RWPE1 (cell line): ENCODE measurements around the gene KMT2C.

ENCODE experiments used
- CTCF ChIA-PET: fragments of 350-600 bp; sonication (Branson Sonifier 250); formaldehyde crosslinking; extraction: SDS; loops from one replicate; lab custom pipeline; 2021; lab: Yijun Ruan, JAX
- POLR2A ChIA-PET: fragments of 400-600 bp; formaldehyde crosslinking; extraction: SDS; loops from one replicate; lab custom pipeline; 2020; ENCODE audit warnings: antibody characterized with exemption; ENCODE audit not compliant: low non-redundant PET; lab: Yijun Ruan, JAX
- DNase-seq: peaks from one replicate; pipeline ENCODE4 v3.0.0; 2012; ENCODE audit warnings: low spot score
- H3K27ac ChIP-seq: fragments of 450-650 bp; 2 replicates; pipeline ENCODE4 v1.5.1; 2017
- CTCF ChIP-seq: fragments of 450-650 bp; conservative IDR thresholded peaks from 2 replicates; pipeline ENCODE4 v1.5.1; 2017; ENCODE audit warnings: low read depth, mild to moderate bottlenecking

Gene KMT2C

GRCh38 chr7:152435384-152436110 lies at the start of gene KMT2C:
TSS of gene KMT2C (minus strand) at chr7:152436003. CDS start at chr7:152435786, 217 bp downstream.
- peak within 1 kb of the TSS; percentile 98 for H3K27ac ChIP-seq
- TF ChIP-seq CTCF: no peak
- CTCF ChIA-PET: no interaction called here
- DNase-seq: peak; percentile 30
- POLR2A ChIA-PET: no interaction called here

GRCh38 chr7:152481082-152481481 lies 45.3 kb upstream of the KMT2C start:
- no peak for TF ChIP-seq CTCF
- ChIA-PET CTCF (interaction anchor here (0.6 kb wide), 1 partner anchor 244 kb away, joined by 4 read pairs; no protein-coding TSS in a partner anchor), POLR2A (no interaction called here)
- no peak overlapping the region for H3K27ac ChIP-seq
- no peak for DNase-seq

- no peak for TF ChIP-seq CTCF
- ChIA-PET POLR2A (no interaction called here), CTCF (no interaction called here)
- no peak overlapping the region for H3K27ac ChIP-seq
- no peak for DNase-seq
These were observed 44.9 kb upstream of the KMT2C start for GRCh38 chr7:152480664-152481063.

- ChIA-PET CTCF (no interaction called here), POLR2A (no interaction called here)
- no peak overlapping the region for H3K27ac ChIP-seq
- TF ChIP-seq CTCF: no peak
- no peak for DNase-seq
These were observed 43.8 kb upstream of the KMT2C start for GRCh38 chr7:152479595-152479994.

GRCh38 chr7:152478140-152478539 lies 42.3 kb upstream of the KMT2C start:
- H3K27ac ChIP-seq: no peak overlapping the region
- POLR2A ChIA-PET: no interaction called here
- CTCF ChIA-PET: no interaction called here
- DNase-seq: no peak
- TF ChIP-seq CTCF: no peak

DNA sequence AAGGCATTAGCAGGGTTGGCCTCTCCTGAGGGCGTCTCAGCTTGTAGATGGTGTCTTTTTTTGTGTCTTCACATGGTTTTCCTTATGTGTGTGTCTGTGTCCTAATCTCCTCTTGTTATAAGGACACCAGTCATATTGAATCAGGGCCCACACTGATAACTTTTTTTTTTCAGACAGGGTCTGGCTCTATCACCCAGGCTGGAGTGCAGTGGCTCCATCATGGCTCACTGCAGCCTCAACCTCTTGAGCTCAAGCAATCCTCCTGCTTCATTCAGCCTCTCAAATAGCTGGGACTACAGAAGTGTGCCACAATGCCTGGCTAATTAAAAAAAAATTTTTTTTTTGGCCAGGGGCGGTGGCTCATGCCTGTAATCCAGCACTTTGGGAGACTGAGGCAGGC lies 41.3 kb upstream of the KMT2C start:
- CTCF ChIA-PET: interaction anchor here (0.6 to 0.7 kb wide), 2 partner anchors 700 to 758 kb away, joined by 3 read pairs; no protein-coding TSS in a partner anchor
- POLR2A ChIA-PET: no interaction called here
- no peak for TF ChIP-seq CTCF
- no peak for DNase-seq
- no peak overlapping the region for H3K27ac ChIP-seq
